ENCODE results near the gene ATXN7.

ATXN7 gene

DNA sequence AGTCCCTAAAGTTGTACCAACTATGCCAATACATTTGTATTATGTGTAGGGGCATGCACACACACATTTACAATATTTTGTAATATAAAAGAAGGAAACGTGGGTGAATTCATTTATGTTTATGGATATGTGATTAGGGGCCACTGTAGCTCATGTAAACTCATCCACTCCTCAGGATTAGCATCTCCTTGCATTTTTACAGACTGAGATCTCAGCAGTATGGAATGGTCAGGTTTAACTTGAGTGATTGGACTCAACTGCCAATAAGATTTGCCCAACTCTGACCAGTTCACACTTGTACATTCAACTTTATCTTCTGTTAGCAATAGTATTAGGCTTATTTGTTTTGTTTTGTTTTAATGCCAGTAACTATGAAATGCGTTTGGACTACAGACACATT, 123.2 kb downstream of the ATXN7 start:
- H3K4me3 ChIP-seq (ENCODE audit: low read depth, low read length) = no peak overlapping the region
- TF ChIP-seq, protein P1, sequence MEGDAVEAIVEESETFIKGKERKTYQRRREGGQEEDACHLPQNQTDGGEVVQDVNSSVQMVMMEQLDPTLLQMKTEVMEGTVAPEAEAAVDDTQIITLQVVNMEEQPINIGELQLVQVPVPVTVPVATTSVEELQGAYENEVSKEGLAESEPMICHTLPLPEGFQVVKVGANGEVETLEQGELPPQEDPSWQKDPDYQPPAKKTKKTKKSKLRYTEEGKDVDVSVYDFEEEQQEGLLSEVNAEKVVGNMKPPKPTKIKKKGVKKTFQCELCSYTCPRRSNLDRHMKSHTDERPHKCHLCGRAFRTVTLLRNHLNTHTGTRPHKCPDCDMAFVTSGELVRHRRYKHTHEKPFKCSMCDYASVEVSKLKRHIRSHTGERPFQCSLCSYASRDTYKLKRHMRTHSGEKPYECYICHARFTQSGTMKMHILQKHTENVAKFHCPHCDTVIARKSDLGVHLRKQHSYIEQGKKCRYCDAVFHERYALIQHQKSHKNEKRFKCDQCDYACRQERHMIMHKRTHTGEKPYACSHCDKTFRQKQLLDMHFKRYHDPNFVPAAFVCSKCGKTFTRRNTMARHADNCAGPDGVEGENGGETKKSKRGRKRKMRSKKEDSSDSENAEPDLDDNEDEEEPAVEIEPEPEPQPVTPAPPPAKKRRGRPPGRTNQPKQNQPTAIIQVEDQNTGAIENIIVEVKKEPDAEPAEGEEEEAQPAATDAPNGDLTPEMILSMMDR (IDR thresholded peaks at IDR 0.05; ENCODE audit: control insufficient read depth, extremely low read depth, insufficient read depth) = no peak
- no peak for DNase-seq (ENCODE audit: low read depth)

DNA sequence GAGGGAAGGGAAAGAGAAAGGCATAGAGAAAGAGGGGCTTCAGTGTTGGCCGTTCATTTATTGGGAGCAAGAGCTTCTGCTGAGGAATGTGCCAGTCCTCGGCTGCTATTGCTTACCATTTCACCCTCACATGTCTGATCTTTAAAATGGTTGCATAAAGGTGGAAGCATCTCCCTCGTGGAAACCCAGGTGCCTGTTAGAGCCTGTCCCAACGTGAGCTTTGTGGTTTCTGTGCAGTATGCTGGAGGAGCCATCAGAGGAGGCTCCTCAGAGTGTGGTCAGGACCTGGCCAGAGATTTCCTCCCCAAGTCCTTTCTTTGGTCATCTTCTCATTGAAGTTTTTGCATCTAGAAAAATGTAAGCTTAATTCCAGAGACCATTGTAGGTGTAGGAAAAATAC, 125.3 kb downstream of the ATXN7 start:
- no peak for DNase-seq (ENCODE audit: low read depth)
- H3K4me3 ChIP-seq (ENCODE audit: low read depth, low read length) = no peak overlapping the region
- TF ChIP-seq, protein P1 (IDR thresholded peaks at IDR 0.05; ENCODE audit: control insufficient read depth, extremely low read depth, insufficient read depth) = no peak

DNA sequence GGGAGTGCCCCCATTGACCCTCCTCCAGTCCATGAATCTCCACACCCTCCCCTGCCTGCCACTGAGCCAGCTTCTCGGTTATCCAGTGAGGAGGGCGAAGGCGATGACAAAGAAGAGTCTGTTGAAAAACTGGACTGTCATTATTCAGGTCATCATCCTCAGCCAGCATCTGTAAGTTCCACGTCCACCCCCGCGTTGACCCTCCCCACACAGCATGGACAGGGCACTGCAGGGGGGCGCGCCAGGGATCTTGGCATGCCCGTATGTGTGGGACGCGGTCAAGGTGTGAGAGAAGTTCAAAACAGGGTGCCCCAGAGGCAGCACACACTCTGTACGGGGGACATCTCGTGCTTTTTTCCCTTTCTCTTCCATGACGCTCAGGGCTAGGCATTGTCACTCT, 126.5 kb downstream of the ATXN7 start:
- no peak overlapping the region for H3K4me3 ChIP-seq (ENCODE audit: low read depth, low read length)
- TF ChIP-seq, protein P1 (IDR thresholded peaks at IDR 0.05; ENCODE audit: control insufficient read depth, extremely low read depth, insufficient read depth) = no peak
- DNase-seq (ENCODE audit: low read depth) = no peak

DNA sequence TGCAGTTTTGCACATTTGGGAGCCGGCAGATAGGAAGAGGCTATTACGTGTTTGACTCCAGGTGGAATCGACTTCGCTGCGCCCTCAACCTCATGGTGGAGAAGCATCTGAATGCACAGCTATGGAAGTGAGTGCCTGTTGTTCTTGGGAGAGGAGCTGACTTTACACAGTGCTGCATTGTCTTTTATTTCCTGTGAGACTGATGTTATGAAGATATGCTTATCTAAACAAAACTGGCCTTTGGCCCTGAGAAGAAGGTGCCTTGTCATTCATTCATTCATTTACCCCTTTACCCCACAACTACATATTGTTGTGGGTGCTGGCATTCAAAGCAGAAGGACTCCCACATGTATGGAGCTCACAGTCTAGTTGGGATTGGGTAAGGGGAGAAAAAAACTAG, 127.1 kb downstream of the ATXN7 start:
- no peak overlapping the region for H3K4me3 ChIP-seq (ENCODE audit: low read depth, low read length)
- no peak for DNase-seq (ENCODE audit: low read depth)
- TF ChIP-seq, protein P1 (IDR thresholded peaks at IDR 0.05; ENCODE audit: control insufficient read depth, extremely low read depth, insufficient read depth) = no peak

DNA sequence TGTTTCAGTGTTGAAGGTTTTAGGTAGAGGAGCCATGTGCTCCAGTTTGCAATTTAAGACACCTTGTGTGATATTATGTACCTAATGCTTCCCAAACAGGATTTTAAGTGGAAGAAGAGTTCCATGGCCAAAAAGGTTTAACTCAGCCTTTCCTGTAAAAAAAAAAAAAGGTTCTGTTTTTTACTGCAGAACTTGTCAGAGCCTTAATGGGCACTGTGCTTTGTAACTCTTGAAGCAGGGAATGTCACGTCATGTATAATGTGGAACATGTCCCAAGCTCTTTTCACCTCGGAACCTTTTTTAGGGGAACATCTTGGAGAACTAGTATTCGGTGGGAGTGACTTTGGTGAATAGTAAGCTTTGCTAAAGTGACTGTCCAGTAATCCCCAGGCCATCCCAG, 128.0 kb downstream of the ATXN7 start:
- TF ChIP-seq, protein P1 (IDR thresholded peaks at IDR 0.05; ENCODE audit: control insufficient read depth, extremely low read depth, insufficient read depth) = no peak
- H3K4me3 ChIP-seq (ENCODE audit: low read depth, low read length) = no peak overlapping the region
- no peak for DNase-seq (ENCODE audit: low read depth)

DNA sequence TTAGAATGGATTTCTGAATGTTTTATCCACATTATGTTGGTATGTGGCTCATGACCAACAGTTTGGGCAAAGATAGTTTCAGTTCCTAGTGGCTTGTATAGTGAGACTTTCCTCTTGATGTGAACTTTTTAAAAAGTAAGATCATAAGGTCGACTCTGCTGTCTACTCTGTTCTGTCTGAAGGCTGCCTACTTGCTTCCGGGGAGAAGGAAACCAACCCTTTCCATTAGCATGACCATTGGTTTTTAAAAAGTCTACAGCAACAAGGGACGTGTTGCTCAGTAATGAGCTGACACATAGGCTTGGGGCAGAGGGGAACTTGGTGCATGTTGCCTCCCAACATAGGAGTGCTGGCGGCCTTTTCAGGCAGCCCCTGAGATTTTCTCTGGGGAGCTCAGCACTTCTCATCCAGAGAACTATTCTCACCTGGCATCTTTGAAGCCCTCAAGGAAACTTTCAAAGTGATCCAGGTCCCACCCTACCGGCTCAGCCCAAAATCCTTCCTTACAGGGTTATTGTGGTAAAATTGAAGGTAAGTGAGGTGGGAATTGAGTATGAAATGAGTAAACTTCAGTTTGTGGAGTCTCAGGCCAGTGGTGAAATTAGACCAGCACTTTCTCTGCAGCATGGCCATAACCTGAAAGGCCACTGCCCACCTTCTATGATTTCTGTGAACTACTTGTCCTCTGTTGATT, 129.0 kb downstream of the ATXN7 start:
- no peak overlapping the region for H3K4me3 ChIP-seq (ENCODE audit: low read depth, low read length)
- DNase-seq (ENCODE audit: low read depth) = no peak
- TF ChIP-seq, protein P1 (IDR thresholded peaks at IDR 0.05; ENCODE audit: control insufficient read depth, extremely low read depth, insufficient read depth) = no peak

DNA sequence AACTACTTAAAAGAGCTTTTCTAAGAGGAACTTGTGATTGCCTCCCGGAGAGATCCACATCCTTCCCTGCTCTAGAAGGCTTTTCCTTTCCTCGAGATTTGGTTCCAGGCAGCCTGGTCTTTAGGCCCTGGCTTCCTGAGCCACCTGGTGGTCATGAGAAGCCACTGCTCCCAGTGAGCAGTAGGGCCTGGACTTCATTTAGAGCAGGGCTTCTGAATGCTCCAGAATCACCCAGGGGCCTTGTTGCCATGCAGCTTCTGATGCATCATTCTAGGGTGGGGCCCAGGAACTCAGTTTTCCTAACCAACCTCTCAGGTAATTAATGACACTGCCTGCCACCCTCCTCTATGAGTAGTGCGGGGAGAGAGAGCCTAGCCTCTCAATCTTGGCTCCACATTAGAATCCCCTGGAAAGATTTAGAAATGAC, 130.0 kb downstream of the ATXN7 start:
- DNase-seq (ENCODE audit: low read depth) = no peak
- TF ChIP-seq, protein P1 (IDR thresholded peaks at IDR 0.05; ENCODE audit: control insufficient read depth, extremely low read depth, insufficient read depth) = peak; percentile 94
- no peak overlapping the region for H3K4me3 ChIP-seq (ENCODE audit: low read depth, low read length)

Measured in LNCaP clone FGC (cell line).